HCT116 (cell line): ENCODE results near the gene PCID2. TPM values are rescaled to one million over a fixed set of nuclear protein-coding genes. Genes with fewer than 3 reads are reported as not detected.

Experiments
- ATAC-seq: fragments of 200-7000 bp; cut with Tn5 transposase; 2 replicates; pipeline ENCODE4 v1.9.1; 2020; ENCODE audit warnings: mild to moderate bottlenecking, moderate library complexity
- BruUV-seq: library from RNA; stranded (reverse); fragments of 400-500 nt; replicated peaks from 2 replicates; lab custom pipeline; 2021; lab: Mats Ljungman, UMichigan
- CTCF ChIA-PET: fragments of 300-600 bp; sonication (Branson Sonifier 250); formaldehyde crosslinking; loops from one replicate; lab custom pipeline; 2021; ENCODE audit warnings: antibody characterized with exemption; lab: Charles Lee
- POLR2A ChIA-PET: fragments of 300-600, 350-600 bp; sonication (Branson Sonifier 250); formaldehyde crosslinking; loops from one replicate; lab custom pipeline; 2021; ENCODE audit warnings: antibody characterized with exemption; lab: Charles Lee
- RAD21 ChIA-PET, 2 experiments: fragments of 300-600 bp; sonication (Branson Sonifier 250); formaldehyde crosslinking; loops; one replicate each; lab custom pipeline; 2023; ENCODE audit warnings: low total read pairs in 2 of 2; ENCODE audit not compliant: uncharacterized antibody in 2 of 2, unreplicated experiment in 2 of 2, low non-redundant PET in 1 of 2; lab: Charles Lee
- DNase-seq: peaks from one replicate; pipeline ENCODE4 v3.0.0-alpha.2; 2010; ENCODE audit warnings: low read depth, low spot score
- H2AFZ ChIP-seq: fragments of 200-600 bp; shearing (Covaris generic), sonication (generic); 2 replicates; pipeline ENCODE4 v1.6.1; 2017; ENCODE audit warnings: low read depth, mixed run types, mixed read lengths, antibody characterized with exemption, low read length; ENCODE audit not compliant: poor library complexity, severe bottlenecking
- H3K27ac ChIP-seq: 2 replicates; pipeline ENCODE4 v1.5.1; 2012; ENCODE audit warnings: low read depth, low read length
- H3K27me3 ChIP-seq: fragments of 200-600 bp; sonication (generic); 2 replicates; pipeline ENCODE4 v1.6.1; 2016; ENCODE audit warnings: mixed run types, low read length, mixed read lengths; ENCODE audit not compliant: insufficient read depth
- H3K36me3 ChIP-seq, 2 experiments: fragments of 200-500 bp in 1 of 2; fragments of 200-600 bp in 1 of 2; sonication (Bioruptor generic) in 1 of 2; sonication (generic) in 1 of 2; 2 replicates each; pipeline versions ENCODE4 v1.5.1 to v1.6.1; 2014 to 2016; ENCODE audit warnings: low read length in 2 of 2, inconsistent platforms in 1 of 2, mixed read lengths in 1 of 2, mixed run types in 1 of 2; ENCODE audit not compliant: insufficient read depth in 2 of 2, control insufficient read depth in 1 of 2
- H3K4me1 ChIP-seq, 2 experiments: fragments of 200-600 bp in 1 of 2; sonication (generic) in 1 of 2; 2 replicates each; pipeline versions ENCODE4 v1.5.1 to v1.6.1; 2012 to 2017; ENCODE audit warnings: low read length in 2 of 2, inconsistent platforms in 1 of 2, mild to moderate bottlenecking in 1 of 2, mixed read lengths in 1 of 2, mixed run types in 1 of 2, moderate library complexity in 1 of 2; ENCODE audit not compliant: insufficient read depth in 2 of 2, control insufficient read depth in 1 of 2
- H3K4me2 ChIP-seq: fragments of 200-600 bp; sonication (generic); 2 replicates; pipeline ENCODE4 v1.6.1; 2017; ENCODE audit warnings: mixed run types, low read length, mixed read lengths
- H3K4me3 ChIP-seq, 2 experiments: fragments of 200-600 bp in 1 of 2; sonication (generic) in 1 of 2; replicated peaks in 1 of 2; 2 replicates each; pipeline ENCODE4 v1.5.1; 2011 to 2016; ENCODE audit warnings: low read length in 2 of 2, control low read depth in 1 of 2, low read depth in 1 of 2, mild to moderate bottlenecking in 1 of 2, mixed read lengths in 1 of 2, mixed run types in 1 of 2
- H3K79me2 ChIP-seq: fragments of 200-600 bp; sonication (generic); 2 replicates; pipeline ENCODE4 v1.6.1; 2017; ENCODE audit warnings: mild to moderate bottlenecking, mixed run types, low read length, moderate library complexity, mixed read lengths; ENCODE audit not compliant: insufficient read depth
- H3K9ac ChIP-seq: fragments of 200-600 bp; sonication (generic); 2 replicates; pipeline ENCODE4 v1.6.1; 2016; ENCODE audit warnings: low read length, mixed read lengths
- H3K9me2 ChIP-seq: fragments of 200-600 bp; sonication (generic), shearing (Covaris generic); 2 replicates; pipeline ENCODE4 v1.6.1; 2017; ENCODE audit warnings: mixed run types, mild to moderate bottlenecking, moderate library complexity; ENCODE audit not compliant: insufficient read depth
- H3K9me3 ChIP-seq, 2 experiments: fragments of 200-500 bp in 1 of 2; fragments of 200-600 bp in 1 of 2; sonication (Bioruptor generic) in 1 of 2; sonication (generic) in 1 of 2; 2 replicates each; pipeline ENCODE4 v1.6.1; 2014 to 2017; ENCODE audit warnings: low read length in 2 of 2, mixed read lengths in 2 of 2, inconsistent platforms in 1 of 2, low read depth in 1 of 2, mild to moderate bottlenecking in 1 of 2, mixed run types in 1 of 2, moderate library complexity in 1 of 2; ENCODE audit not compliant: control insufficient read depth in 1 of 2, insufficient read depth in 1 of 2
- H4K20me1 ChIP-seq: fragments of 200-600 bp; sonication (generic), shearing (Covaris generic); 2 replicates; pipeline ENCODE4 v1.6.1; 2017; ENCODE audit warnings: mixed run types, mild to moderate bottlenecking, moderate library complexity; ENCODE audit not compliant: insufficient read depth
- ATF3 ChIP-seq: IDR thresholded peaks from 2 replicates; pipeline ENCODE4 v1.6.1; 2012
- CEBPB ChIP-seq: IDR thresholded peaks from 2 replicates; pipeline ENCODE4 v1.6.1; 2012; ENCODE audit warnings: low read depth
- FOSL1 ChIP-seq: IDR thresholded peaks from 2 replicates; pipeline ENCODE4 v1.6.1; 2012; ENCODE audit warnings: low read depth
- JUND ChIP-seq: IDR thresholded peaks from 2 replicates; pipeline ENCODE4 v1.6.1; 2012
- POLR2A ChIP-seq: IDR thresholded peaks from 2 replicates; pipeline ENCODE4 v1.7.0; 2011; ENCODE audit warnings: borderline replicate concordance; ENCODE audit not compliant: insufficient read depth, insufficient read length; ENCODE audit errors: extremely low read depth
- RAD21 ChIP-seq: IDR thresholded peaks from 2 replicates; pipeline ENCODE4 v1.6.1; 2012; ENCODE audit warnings: low read depth, mild to moderate bottlenecking
- SIN3A ChIP-seq: IDR thresholded peaks from 2 replicates; pipeline ENCODE4 v1.6.1; 2012; ENCODE audit warnings: low read depth
- SP1 ChIP-seq: IDR thresholded peaks from 2 replicates; pipeline ENCODE4 v1.6.1; 2012; ENCODE audit warnings: low read depth
- SRF ChIP-seq: IDR thresholded peaks from 2 replicates; pipeline ENCODE4 v1.6.1; 2012; ENCODE audit warnings: low read depth
- ZBTB33 ChIP-seq: IDR thresholded peaks from 2 replicates; pipeline ENCODE4 v1.6.1; 2011; ENCODE audit warnings: mild to moderate bottlenecking, low read length, moderate library complexity; ENCODE audit not compliant: insufficient replicate concordance; ENCODE audit errors: extremely low read depth
- ZFX ChIP-seq: fragments of 450-650 bp; IDR thresholded peaks from 2 replicates; pipeline ENCODE4 v1.6.1; 2017
- intact Hi-C: fragments of 100-400 bp; cut with micrococcal nuclease; formaldehyde crosslinking; loops from 2 replicates; pipeline ENCODE4 v1.10.0; 2022
- total RNA-seq: library from RNA; stranded (reverse); gene quantifications from one replicate; pipeline ENCODE4 v1.2.1, GENCODE V29; 2021; ENCODE audit not compliant: unreplicated experiment
- TF ChIP-seq, protein P1 (sequence below), 3 experiments: fragments of 200-600 bp in 1 of 3; sonication (generic) in 1 of 3; IDR thresholded peaks in 2 of 3; conservative IDR thresholded peaks in 1 of 3; 2 replicates each; pipeline ENCODE4 v1.5.1; 2012 to 2017; ENCODE audit warnings: low read depth in 2 of 3, low read length in 2 of 3, antibody characterized with exemption in 1 of 3, borderline replicate concordance in 1 of 3, control low read depth in 1 of 3, mild to moderate bottlenecking in 1 of 3, mixed read lengths in 1 of 3, mixed run types in 1 of 3, moderate library complexity in 1 of 3; ENCODE audit not compliant: insufficient read depth in 1 of 3
- TF ChIP-seq, protein P2 (sequence below): IDR thresholded peaks from 2 replicates; pipeline ENCODE4 v1.6.1; 2012

Gene PCID2
- total RNA-seq, 1 experiment from 2014 or later, result 73.3 TPM

GRCh38 chr13:113196970-113197737, 11.3 kb downstream of the PCID2 start:
- intact Hi-C loops, result no loop called here
- Histone ChIP-seq H3K9ac (no peak overlapping the region), H3K4me2 (no peak overlapping the region), H3K27me3 (no peaks in the 10 kb centered on the region), H2AFZ (no peak overlapping the region), H3K9me3 (no peaks in the 10 kb centered on the region), H3K4me1 (no peaks in the 10 kb centered on the region), H4K20me1 (peaks cover 2% of the 10 kb centered on the region; the same call in 1 of the 2 replicates), H3K79me2 (peaks cover 52% of the 10 kb centered on the region), H3K27ac (no peak overlapping the region), H3K36me3 (peaks cover 47 to 68% of the 10 kb centered on the region in 2 experiments), H3K9me2 (no peaks in the 10 kb centered on the region), H3K4me3 (no peak overlapping the region)
- TF ChIP-seq CEBPB, result no peak
- TF ChIP-seq SP1, result no peak
- TF ChIP-seq JUND, result no peak
- TF ChIP-seq ZFX, result no peak
- TF ChIP-seq, protein P1, sequence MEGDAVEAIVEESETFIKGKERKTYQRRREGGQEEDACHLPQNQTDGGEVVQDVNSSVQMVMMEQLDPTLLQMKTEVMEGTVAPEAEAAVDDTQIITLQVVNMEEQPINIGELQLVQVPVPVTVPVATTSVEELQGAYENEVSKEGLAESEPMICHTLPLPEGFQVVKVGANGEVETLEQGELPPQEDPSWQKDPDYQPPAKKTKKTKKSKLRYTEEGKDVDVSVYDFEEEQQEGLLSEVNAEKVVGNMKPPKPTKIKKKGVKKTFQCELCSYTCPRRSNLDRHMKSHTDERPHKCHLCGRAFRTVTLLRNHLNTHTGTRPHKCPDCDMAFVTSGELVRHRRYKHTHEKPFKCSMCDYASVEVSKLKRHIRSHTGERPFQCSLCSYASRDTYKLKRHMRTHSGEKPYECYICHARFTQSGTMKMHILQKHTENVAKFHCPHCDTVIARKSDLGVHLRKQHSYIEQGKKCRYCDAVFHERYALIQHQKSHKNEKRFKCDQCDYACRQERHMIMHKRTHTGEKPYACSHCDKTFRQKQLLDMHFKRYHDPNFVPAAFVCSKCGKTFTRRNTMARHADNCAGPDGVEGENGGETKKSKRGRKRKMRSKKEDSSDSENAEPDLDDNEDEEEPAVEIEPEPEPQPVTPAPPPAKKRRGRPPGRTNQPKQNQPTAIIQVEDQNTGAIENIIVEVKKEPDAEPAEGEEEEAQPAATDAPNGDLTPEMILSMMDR (IDR thresholded peaks at IDR 0.05 in 2 of 3, conservative IDR thresholded peaks at IDR 0.05 in 1 of 3; ENCODE audit: borderline replicate concordance in 1 of 3, insufficient read depth in 1 of 3, low read depth in 2 of 3, low read length in 2 of 3), result no peak
- DNase-seq (no peak), ATAC-seq (no peak)
- ChIA-PET RAD21 (no interaction called here), POLR2A (no interaction called here), CTCF (no interaction called here)
- BruUV-seq, result no TSS peak

GRCh38 chr13:113195360-113195759, 13.1 kb downstream of the PCID2 start:
- ChIA-PET RAD21 (no interaction called here), POLR2A (no interaction called here), CTCF (no interaction called here)
- Histone ChIP-seq H3K36me3 (peaks cover 55 to 79% of the 10 kb centered on the region in 2 experiments), H3K4me1 (no peaks in the 10 kb centered on the region), H2AFZ (no peak overlapping the region), H4K20me1 (no peaks in the 10 kb centered on the region; the same call in 1 of the 2 replicates), H3K4me2 (no peak overlapping the region), H3K9ac (no peak overlapping the region), H3K79me2 (peaks cover 41% of the 10 kb centered on the region), H3K27me3 (no peaks in the 10 kb centered on the region), H3K4me3 (no peak overlapping the region), H3K9me3 (no peaks in the 10 kb centered on the region), H3K27ac (no peak overlapping the region), H3K9me2 (no peaks in the 10 kb centered on the region)
- no peak for ATAC-seq
- no peak for DNase-seq
- BruUV-seq, result no TSS peak
- intact Hi-C loops, result no loop called here
- TF ChIP-seq SIN3A (no peak), RAD21 (no peak), ATF3 (no peak), ZBTB33 (no peak), FOSL1 (no peak), CEBPB (no peak), SRF (no peak), POLR2A (no peak), JUND (no peak)
- TF ChIP-seq, protein P2, sequence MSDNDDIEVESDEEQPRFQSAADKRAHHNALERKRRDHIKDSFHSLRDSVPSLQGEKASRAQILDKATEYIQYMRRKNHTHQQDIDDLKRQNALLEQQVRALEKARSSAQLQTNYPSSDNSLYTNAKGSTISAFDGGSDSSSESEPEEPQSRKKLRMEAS, result no peak
